Right lobe of liver (tissue), 6 donors: ENCODE data around the gene GRB10. TPM values are rescaled to one million over a fixed set of nuclear protein-coding genes. Genes with fewer than 3 reads are reported as not detected.

Source experiments
- ATAC-seq, 4 donors: fragments of 200-7000 bp; cut with Tn5 transposase; one replicate each; pipeline ENCODE4 v1.9.1; 2020; ENCODE audit warnings: mild to moderate bottlenecking in 4 of 4, moderate library complexity in 4 of 4
- DNase-seq, 3 donors: peaks; one replicate each; pipeline ENCODE4 v3.0.0-alpha.2; 2020
- H3K27ac ChIP-seq, 3 donors: fragments of 200-600 bp; one replicate each; pipeline ENCODE4 v1.8.0; 2022
- H3K27me3 ChIP-seq, 2 donors: fragments of 200-600 bp; one replicate each; pipeline ENCODE4 v1.8.0; 2022
- H3K36me3 ChIP-seq, 4 donors: fragments of 200-600 bp; sonication (generic) in 1 of 4; one replicate each; pipeline versions ENCODE4 v1.5.1 to v1.8.0; 2017 to 2022; ENCODE audit warnings: control low read depth in 1 of 4
- H3K4me1 ChIP-seq, 4 donors: fragments of 200-600 bp; sonication (generic) in 1 of 4; one replicate each; pipeline versions ENCODE4 v1.5.1 to v1.8.0; 2017 to 2022; ENCODE audit warnings: control low read depth in 1 of 4
- H3K4me3 ChIP-seq, 3 donors: fragments of 200-600 bp; one replicate each; pipeline ENCODE4 v1.8.0; 2022
- H3K9me3 ChIP-seq, 4 donors: fragments of 200-600 bp; sonication (generic) in 1 of 4; one replicate each; pipeline versions ENCODE4 v1.5.1 to v1.8.0; 2017 to 2022; ENCODE audit warnings: control low read depth in 1 of 4
- POLR2A ChIP-seq: fragments of 450-650 bp; IDR thresholded peaks from one replicate; pipeline ENCODE4 v1.6.1; 2017; ENCODE audit warnings: antibody characterized with exemption, mild to moderate bottlenecking
- WGBS: methylation state at CpG from one replicate; pipeline ENCODE4 v1.1.6; 2018; ENCODE audit warnings: low coverage, low lambda C conversion rate; ENCODE audit not compliant: insufficient coverage; ENCODE audit errors: missing lambda C conversion rate; 5-methylcytosine and 5-hydroxymethylcytosine counted together
- intact Hi-C, 2 donors: fragments of 100-400 bp; cut with DNase I; formaldehyde crosslinking; loops; one replicate each; pipeline versions ENCODE4 v1.11.2 to v1.14.1; 2022
- total RNA-seq, 6 experiments: library from RNA; depleted of rRNA in 2 of 6; stranded (reverse); fragments of >200 nt in 2 of 6; fragmentation: NEBNext Ultra II Directional in 3 of 6; extraction: Animal tissue kit (Norgen Biotek cat#: 25700) in 3 of 6; gene quantifications; one replicate each; pipeline versions ENCODE4 v1.1.0 to v1.2.4, GENCODE V29; 2016 to 2023
- TF ChIP-seq, protein P1 (sequence below), 4 donors: fragments of 200-600 bp in 3 of 4; fragments of 450-650 bp in 1 of 4; IDR thresholded peaks; one replicate each; pipeline versions ENCODE4 v1.5.1 to v1.8.0; 2016 to 2022; ENCODE audit warnings: antibody characterized with exemption in 4 of 4, mild to moderate bottlenecking in 2 of 4
- donor health status: DM: no; HTN: yes; CAD: no.
- donor health status: DM: no; HTN: no; CAD: no.
- donor health status: DM: no; HTN: no; CAD: no.
- donor health status: DM: no; HTN: yes; CAD: no.
- donor health status: DM: no; HTN: yes; CAD: no.

The GRB10 gene
- total RNA-seq, 6 experiments from 2014 or later = 24.9 to 55.5 (median 40.0) TPM

DNA sequence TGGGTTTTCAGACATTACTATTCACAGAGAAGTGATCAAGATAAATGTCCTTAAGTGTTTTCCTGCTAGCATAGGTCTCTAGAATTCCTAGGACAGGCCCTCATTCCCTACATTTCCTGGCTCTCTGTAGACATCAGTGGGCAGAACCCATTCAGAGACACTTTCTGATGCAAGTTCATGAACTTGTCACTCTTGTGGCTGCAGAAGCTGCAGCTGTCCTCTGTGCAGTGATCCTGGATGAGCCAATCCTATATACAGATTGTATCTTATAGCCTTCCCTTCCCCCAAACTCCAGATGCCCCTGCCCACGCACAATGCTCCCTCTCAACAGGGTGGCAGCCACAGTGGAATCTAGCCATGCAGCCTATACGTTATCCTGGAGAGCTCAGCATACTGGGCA, 12.6 kb upstream of the GRB10 start:
- Histone ChIP-seq H3K4me3 (no peak overlapping the region), H3K27me3 (no peaks in the 10 kb centered on the region), H3K27ac (no peak overlapping the region), H3K9me3 (no peaks in the 10 kb centered on the region), H3K36me3 (no peaks in the 10 kb centered on the region), H3K4me1 (peaks cover 0 to 19% (median 2%) of the 10 kb centered on the region in 4 donors)
- DNase-seq = no peak
- no peak for TF ChIP-seq POLR2A
- TF ChIP-seq, protein P1, sequence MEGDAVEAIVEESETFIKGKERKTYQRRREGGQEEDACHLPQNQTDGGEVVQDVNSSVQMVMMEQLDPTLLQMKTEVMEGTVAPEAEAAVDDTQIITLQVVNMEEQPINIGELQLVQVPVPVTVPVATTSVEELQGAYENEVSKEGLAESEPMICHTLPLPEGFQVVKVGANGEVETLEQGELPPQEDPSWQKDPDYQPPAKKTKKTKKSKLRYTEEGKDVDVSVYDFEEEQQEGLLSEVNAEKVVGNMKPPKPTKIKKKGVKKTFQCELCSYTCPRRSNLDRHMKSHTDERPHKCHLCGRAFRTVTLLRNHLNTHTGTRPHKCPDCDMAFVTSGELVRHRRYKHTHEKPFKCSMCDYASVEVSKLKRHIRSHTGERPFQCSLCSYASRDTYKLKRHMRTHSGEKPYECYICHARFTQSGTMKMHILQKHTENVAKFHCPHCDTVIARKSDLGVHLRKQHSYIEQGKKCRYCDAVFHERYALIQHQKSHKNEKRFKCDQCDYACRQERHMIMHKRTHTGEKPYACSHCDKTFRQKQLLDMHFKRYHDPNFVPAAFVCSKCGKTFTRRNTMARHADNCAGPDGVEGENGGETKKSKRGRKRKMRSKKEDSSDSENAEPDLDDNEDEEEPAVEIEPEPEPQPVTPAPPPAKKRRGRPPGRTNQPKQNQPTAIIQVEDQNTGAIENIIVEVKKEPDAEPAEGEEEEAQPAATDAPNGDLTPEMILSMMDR (IDR thresholded peaks at IDR 0.05) = no peak
- intact Hi-C loops = loop anchor here (10.0 kb wide), 2 partner anchors 100 to 280 kb away; no protein-coding TSS in a partner anchor
- ATAC-seq = no peak
- no CpG with 5 or more reads among the region's 2 CpGs for WGBS

DNA sequence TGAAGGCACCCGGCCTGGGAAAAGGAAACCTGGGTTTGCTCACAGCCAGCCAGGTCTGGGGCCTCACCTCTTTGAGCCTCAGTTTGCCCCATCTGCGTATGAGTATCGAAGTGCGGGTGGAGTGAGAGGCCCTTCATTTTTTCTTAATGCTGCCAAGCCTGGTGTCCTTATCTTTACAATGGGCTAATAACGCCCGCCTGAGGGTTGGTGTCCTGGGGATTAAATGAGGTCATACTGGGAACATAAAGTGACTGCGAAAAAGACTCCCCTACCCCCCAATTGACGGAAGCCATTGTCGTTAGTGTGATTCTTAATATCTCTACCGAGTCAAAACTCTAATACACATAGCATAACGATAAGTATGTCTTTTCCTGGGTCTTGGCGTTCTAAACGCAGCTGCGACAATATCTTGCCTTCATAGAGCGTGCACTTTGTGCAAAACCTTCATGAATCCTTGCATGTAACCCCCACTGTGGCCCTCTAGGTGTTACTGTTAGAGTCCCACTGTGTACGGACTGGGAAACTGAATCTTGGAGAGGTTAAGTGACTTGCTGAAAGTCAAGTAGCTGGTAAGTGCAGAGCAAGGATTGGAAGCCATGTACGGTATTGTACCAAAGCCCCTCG, 11.4 kb upstream of the GRB10 start:
- Histone ChIP-seq H3K27me3 (no peaks in the 10 kb centered on the region), H3K36me3 (no peaks in the 10 kb centered on the region), H3K4me3 (peak overlapping the region; percentile 51 to 77 (median 66)), H3K9me3 (no peaks in the 10 kb centered on the region), H3K4me1 (peaks cover 0 to 29% (median 6%) of the 10 kb centered on the region in 4 donors), H3K27ac (peak overlapping the region; percentile 50 to 70 (median 58))
- no peak for DNase-seq
- WGBS = 80% methylated on average over 14 of the region's 18 CpGs
- no peak for TF ChIP-seq POLR2A
- TF ChIP-seq, protein P1 (IDR thresholded peaks at IDR 0.05) = no peak
- ATAC-seq = peak in 1 of 4 donors; percentile 10
- intact Hi-C loops = loop anchor here (10.0 kb wide), 2 partner anchors 99 to 281 kb away; no protein-coding TSS in a partner anchor

- H3K36me3 ChIP-seq = no peaks in the 10 kb centered on the region
- peak; percentile 87 to 88 (median 87) for DNase-seq
- no peaks in the 10 kb centered on the region for H3K27me3 ChIP-seq
- WGBS = 10% methylated on average over 13 of the region's 113 CpGs
- H3K4me1 ChIP-seq = peaks cover 0 to 32% (median 6%) of the 10 kb centered on the region in 4 donors
- H3K9me3 ChIP-seq = no peaks in the 10 kb centered on the region
- intact Hi-C loops = loop anchor here (10.0 kb wide), 2 partner anchors 99 to 281 kb away; no protein-coding TSS in a partner anchor
- H3K27ac ChIP-seq = peak overlapping the region; percentile 50 to 77 (median 70)
- peak; percentile 74 to 86 (median 82) for ATAC-seq
- TF ChIP-seq POLR2A = peak; percentile 57
- TF ChIP-seq, protein P1 (IDR thresholded peaks at IDR 0.05) = no peak
- H3K4me3 ChIP-seq = peak overlapping the region; percentile 51 to 77 (median 66)
Observed at GRCh38 chr7:50793120-50793946, 10.6 kb upstream of the GRB10 start.

DNA sequence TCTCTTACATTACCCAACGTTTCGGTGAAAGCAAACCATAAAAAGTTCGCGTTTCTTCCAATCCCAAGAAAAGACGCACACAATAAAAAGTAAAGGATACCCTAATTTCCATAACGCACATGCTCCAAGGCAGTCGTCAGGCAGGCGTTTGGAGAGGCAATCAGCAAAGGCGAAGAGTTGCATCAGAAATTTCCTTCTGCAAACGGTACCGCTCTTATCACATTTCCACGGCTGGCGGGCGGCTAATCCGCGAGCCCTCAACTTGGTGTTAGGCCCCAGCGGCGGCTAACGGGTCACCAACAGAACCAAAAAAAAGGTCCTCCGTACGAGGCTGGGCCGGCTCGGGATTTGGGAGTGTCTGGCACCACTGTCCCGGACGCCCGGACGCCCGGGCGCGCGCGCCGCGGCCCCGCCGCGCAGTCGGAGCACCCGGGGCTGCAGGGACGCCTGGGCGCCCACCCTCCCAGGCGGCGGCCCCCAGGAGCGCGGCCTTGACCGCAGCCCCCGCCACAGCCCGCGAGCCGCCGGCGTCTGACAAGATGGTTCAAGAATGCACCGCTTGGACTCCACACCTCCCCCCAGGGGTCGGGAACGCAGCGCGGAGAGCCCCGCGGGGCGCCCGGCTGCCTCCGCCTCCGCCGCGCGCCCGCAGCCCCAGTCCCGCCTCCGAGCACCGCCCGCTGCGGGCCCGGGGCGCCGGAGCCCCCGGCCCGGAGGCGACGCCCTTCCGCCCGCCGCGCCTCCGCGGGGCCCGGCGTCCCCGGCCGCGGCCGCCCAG, 9.8 kb upstream of the GRB10 start:
- DNase-seq (peak; percentile 48 to 64 (median 56)), ATAC-seq (peak; percentile 2 to 31 (median 16))
- intact Hi-C loops = loop anchor here (10.0 kb wide), 2 partner anchors 98 to 282 kb away; no protein-coding TSS in a partner anchor
- Histone ChIP-seq H3K4me3 (peak overlapping the region; percentile 62 to 77 (median 66)), H3K27ac (peak overlapping the region; percentile 77 to 83 (median 77)), H3K9me3 (no peaks in the 10 kb centered on the region), H3K36me3 (no peaks in the 10 kb centered on the region), H3K27me3 (no peaks in the 10 kb centered on the region), H3K4me1 (peaks cover 0 to 32% (median 6%) of the 10 kb centered on the region in 4 donors)
- 0% methylated on average over 9 of the region's 91 CpGs for WGBS
- TF ChIP-seq POLR2A = no peak
- TF ChIP-seq, protein P1 (IDR thresholded peaks at IDR 0.05) = no peak
